ENCODE data around the gene AMZ1.
"Not testable (repeated sequence)": the region's sequence is repeated elsewhere in the genome, so short reads cannot be mapped to it uniquely, and the experiment has no call there.

Gene AMZ1

DNA sequence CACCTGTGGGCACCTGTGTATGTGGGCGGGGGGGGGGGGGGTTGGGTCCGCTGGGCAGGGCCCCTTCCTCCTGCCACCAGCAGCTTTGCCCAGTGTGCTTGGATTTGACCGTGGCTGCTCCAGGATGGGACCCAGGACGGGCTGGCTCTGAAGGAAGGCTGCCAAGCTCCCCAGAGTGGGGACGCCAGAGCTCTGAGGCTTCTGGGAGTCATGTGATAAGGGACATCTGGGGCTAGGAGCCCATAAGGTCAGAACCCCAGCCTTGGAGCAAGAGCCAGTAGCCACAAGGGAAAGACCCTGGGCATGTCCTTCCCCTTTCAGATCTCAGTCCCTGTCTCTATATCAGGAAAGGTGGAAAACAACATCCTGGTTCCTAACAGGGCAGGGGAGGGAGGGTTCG, 21.8 kb upstream of the AMZ1 start:
- in situ Hi-C loops (cut with HindIII; ENCODE audit: low sequenced_read_pairs), result no loop called here

DNA sequence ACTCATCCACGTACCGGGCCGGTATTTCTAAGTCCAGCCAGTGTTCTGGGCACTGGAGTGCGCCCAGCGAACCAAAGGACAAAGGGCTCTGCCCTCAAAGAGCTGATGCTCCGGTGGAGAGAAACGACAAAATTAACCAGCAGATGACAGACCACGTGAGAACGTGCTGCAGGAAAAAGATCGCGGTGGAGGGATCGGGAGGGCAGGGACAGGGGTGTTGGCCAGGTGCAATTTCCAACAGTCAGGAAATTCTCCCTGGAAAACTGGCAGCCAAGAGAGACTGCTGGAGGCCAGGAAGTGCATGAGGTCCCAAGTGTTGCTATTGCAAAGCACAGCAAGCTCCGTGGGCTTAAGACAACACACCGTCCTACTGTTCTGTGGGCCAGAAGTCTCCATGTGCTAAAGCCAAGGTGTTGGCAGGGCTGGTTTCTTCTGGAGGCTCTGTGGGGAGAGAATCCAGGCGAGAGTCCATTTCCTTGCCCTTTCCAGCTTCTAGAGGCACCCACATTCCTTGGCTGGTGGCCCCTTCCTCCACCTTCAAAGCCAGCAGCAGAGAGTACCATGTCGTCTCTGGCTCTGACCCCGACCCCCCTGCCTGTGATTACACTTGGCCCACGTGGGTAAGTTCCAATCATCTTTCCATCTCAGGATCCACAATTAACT, 21.3 kb upstream of the AMZ1 start:
- in situ Hi-C loops (cut with HindIII; ENCODE audit: low sequenced_read_pairs), result no loop called here

DNA sequence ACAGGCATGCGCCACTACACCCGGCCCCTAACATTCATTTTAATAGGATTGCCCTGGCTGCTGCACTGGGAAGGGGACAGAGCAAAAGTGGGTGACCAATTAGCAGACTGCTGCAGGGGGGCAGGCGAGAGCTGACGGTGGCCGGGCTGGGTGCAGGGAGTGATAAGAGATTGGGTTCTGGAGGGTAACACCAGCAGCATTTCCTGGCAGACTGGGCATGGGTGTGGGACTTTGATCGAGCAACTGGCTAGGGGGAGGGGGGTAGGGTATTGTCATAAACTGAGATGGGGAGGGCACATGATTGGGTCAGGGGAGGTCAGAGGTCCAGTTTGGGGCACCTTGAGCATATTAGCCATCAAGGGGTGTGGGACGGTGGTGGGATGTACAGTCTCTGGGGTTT, 20.2 kb upstream of the AMZ1 start:
- in situ Hi-C loops (cut with HindIII; ENCODE audit: low sequenced_read_pairs), result no loop called here

DNA sequence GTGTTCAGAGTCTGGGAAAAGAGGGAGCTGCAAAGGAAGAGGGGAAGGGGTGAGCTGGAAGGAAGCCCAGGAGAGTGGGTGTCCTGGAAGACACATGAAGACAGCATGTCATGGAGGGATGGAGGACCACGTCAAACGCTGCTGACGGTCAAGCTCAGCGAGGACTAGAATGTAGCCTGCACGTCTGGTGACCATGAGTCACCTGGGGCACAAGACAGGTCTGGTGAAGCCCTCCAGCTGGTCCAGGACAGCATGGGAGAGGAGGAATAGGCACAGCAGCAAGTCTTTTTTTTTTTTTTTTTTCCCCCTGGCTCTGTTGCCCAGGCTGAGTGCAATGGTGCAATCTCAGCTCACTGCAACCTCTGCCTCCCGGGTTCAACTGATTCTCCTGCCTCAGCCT, 19.6 kb upstream of the AMZ1 start:
- in situ Hi-C loops (cut with HindIII; ENCODE audit: low sequenced_read_pairs), result no loop called here

DNA sequence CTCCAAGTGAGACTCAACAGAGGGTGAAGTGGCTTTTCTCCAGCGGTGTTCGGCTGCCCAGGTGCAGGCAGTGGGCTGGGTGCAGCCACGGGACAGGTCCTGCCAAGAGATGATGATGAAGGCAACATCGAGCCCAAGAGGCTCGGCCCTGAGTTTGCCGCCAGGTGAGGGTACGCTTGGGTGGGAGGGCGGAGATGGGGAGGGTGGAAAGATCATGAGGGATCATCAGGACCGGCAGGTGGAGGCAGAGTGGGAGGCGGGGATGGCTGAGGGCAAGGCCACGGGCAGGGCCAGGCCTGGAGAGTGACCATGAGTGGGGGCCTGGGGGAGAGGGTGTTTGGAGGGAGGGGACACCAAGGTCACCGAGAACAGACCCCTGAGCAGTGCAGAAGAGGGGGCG, 17.8 kb upstream of the AMZ1 start:
- in situ Hi-C loops (cut with HindIII; ENCODE audit: low sequenced_read_pairs), result no loop called here

DNA sequence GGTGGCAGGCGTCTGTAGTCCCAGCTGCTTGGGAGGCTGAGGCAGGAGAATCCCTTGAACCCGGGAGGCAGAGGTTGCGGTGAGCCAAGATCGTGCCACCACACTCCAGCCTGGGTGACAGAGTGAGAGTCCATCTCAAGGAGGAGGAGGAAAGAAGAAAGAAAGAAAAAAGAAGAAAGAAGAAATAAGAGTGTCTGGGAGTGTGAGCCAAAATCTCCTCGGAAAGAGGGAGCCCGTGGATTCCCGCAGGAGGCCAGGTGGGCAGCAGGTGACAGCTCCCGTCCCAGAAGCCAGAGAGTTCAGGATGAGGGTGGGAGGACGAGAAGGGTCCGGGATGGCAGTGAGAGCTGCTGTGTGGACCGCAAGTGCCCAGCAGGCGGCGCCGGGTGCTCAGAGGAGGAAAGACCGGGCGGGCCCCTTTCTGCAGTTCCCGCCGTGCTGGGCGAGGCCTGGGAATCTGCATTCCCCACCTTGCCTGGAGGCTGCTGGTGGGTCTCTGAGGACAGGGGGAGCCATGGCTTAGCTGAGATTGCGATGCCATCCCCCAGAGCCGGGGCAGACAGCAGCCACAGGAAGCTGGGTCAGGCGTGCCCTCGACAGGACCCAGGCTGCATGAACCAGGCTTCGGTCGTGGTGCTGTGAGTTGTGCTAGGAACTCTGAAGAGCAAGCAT, 17.1 kb upstream of the AMZ1 start:
- in situ Hi-C loops (cut with HindIII; ENCODE audit: low sequenced_read_pairs), result no loop called here

DNA sequence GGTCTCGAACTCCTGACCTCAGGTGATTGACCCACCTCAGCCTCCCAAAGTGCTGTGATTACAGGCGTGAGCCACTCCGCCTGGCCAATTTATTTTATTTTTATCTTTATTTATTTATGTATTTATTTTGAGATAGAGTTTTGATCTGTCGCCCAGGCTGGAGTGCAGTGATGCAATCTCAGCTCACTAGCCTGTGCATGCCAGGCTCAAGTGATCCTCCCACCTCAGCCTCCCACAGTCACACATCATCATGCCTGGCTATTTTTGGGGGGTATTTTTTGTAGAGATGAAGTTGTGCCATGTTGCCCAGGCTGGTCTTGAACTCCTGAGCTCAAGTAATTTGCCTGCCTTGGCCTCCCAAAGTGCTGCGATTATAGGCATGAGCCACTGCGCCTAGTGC, 14.8 kb upstream of the AMZ1 start:
- in situ Hi-C loops (cut with HindIII; ENCODE audit: low sequenced_read_pairs), result not testable (repeated sequence)

DNA sequence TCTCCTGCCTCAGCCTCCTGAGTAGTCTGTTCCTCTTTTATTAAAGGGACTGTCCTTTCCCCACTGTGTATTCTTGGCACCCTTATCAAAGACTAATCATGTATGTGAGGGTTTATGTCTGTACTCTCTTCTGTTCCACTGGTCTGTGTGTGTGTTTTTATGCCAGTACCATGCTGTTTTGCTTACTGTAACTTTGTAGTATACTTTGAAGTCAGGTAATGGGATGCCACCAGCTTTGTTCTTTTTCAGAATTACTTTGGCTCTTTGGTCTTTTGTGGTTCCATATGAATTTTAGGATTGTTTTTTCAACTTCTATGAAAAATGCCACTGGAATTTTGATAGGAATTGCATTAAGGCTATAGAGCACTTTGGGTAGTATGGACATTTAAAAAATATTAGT, 14.1 kb upstream of the AMZ1 start:
- in situ Hi-C loops (cut with HindIII; ENCODE audit: low sequenced_read_pairs), result no loop called here

DNA sequence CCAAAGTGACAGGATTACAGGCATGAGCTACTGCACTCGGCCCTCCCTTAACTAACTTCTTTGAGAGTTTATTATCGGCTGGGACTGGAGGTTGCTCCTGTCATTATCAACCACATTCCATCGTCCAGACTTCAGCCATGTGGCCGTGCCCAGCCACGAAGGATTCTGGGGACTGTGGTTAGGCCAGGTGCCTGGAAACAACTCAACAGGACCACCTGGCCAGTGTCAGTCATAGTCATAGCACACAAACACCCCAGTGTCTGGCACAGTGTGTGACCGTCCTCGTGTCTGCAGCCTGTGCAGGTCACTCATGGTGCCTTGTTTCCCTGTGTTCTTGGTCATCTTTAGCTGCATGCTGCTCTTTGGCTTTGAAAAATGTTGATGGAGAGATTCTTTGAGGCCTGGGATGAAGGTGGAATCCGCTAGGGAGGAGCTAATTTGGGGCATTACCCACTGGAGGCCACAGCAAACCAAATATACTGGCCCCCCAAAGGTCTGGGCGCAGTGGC, 12.7 kb upstream of the AMZ1 start:
- in situ Hi-C loops (cut with HindIII; ENCODE audit: low sequenced_read_pairs), result no loop called here

DNA sequence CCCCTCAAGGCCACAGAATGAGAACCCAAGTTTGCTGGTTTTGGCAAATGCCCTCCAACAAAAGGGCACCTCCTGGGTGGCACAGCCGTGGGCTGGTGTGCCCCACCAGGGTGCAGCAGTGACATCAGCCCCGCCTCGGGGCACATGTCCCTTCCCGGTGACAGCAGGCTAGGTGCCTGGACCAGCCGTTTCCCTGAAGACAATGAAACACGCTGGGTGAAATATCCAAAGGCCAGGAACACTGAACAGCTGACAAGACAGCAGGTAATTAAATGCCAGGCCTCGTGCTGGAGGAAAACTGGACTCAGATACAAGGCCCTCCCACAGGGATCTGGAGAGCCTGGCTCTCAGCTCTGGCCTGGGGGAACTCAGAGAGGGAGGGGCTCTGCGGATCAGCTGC, 11.4 kb upstream of the AMZ1 start:
- in situ Hi-C loops (cut with HindIII; ENCODE audit: low sequenced_read_pairs), result not testable (repeated sequence)

DNA sequence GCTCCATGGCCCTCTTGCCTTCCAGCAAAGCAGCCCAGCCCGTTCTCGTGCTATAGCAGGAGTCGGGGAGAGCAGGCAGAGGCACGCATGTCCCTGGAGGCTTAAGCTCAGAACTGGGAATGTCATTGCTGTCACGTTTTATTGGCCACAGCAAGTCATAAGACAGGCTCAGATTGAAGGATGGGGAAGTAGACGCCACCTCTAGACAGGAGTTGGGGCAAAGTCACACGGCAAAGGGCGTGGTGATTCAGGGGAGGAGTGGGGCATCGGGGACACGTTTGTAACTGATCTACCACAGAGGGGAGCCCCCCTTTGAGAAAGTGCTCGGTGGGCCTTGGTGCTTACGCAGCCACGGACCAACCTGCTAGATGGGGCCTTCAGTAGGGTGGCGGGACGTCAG, 9.5 kb upstream of the AMZ1 start:
- in situ Hi-C loops (cut with HindIII; ENCODE audit: low sequenced_read_pairs), result not testable (repeated sequence)

DNA sequence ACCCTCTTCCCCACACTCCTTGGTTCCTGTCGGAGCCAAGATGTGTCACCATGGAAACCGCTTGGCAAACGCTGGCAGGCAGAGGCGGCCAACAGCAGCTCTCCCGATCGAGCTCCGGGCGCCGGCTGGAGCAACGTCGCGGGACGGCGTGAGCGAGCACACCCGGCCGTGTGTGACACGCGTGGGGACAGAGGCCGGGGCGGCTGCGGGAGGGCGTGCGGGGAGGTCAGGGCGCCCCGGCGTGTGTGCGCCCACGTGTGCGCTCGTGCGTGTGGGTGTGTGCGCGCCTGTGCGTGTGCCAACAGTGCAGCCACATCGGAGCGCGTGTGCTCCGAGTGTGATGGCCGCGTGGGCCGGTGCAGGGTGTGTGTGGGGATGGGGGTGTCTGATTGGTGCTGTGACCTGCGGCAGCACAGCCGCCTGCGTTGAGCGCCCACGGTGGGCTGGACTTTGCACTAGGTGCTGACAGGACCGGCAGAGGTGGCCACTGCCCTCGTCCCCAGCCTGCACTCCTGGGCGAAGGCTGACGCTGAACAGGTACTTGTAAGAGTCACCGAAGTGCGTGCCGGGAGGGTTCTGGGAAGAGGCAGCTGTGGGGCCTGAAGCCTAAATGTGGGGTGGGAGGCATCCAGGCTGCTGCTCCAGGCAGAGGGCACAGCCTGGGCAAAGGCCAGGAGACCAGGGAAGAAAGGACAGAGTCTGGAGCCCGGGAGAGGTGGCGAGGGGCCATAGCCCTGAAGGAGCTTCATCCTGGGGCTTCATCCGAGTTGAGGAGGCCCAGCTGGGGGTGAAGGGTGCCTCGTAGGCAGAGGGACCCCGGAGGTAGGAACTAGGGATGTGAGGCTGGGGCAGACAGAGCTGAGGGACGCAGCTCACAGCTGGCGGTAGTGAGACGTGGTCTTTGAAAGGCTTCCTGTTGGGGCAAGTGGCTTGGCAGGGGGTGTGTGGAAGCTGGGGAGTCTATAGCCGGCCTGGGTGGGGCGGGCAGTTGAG, 8.6 kb upstream of the AMZ1 start:
- in situ Hi-C loops (cut with HindIII; ENCODE audit: low sequenced_read_pairs), result not testable (repeated sequence)

DNA sequence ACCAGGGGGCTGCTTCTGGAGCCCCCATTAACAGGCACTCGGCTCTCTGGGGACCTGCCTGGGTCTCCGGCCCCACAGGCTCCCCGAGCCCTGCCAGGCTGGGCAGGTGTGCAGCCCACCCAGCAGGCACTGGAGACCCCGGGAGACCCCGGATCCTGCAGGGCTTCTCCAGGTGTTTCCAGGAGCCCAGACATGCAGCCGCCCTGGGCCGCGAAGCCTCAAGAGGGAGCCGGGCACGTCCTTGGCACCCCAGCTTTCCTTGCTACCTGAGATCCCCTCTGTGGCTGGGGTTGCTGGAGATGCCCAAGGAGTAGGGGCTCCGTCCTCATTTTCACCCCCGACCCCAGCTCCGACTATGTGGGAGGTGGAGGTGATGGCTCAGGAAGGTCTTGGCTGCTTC, 7.7 kb upstream of the AMZ1 start:
- in situ Hi-C loops (cut with HindIII; ENCODE audit: low sequenced_read_pairs), result no loop called here

DNA sequence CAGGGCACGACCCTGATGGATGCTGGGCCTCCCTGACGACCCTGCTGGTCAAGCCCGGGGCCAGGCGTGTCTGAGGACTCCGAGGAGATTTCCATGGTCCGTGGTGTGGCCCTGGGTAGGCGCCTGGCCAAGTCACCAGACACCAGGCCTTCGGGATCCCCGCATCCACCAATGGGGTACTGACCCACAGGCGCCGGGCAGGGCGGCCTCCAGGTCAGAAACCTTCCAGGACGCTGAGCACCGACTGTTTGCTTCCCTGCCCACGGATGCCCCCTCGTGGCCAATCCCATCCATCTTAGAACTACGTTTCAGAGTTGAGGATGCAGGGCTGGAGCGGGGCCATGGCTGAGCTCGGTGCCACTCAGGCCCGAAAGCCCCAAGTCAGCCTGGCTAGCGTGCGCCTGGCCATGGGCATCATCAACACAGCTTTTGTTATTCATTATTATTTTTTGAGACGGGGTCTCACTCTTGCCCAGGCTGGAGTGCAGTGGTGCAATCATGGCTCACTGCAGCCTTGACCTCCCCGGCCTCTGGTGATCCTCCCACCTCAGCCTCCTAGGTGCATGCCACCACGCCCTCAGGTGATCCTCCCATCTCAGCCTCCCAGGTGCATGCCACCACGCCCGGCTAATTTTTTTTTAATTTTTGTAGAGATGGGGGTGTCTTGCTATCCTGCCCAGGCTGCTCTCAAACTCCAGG, 7.1 kb upstream of the AMZ1 start:
- in situ Hi-C loops (cut with HindIII; ENCODE audit: low sequenced_read_pairs), result no loop called here

DNA sequence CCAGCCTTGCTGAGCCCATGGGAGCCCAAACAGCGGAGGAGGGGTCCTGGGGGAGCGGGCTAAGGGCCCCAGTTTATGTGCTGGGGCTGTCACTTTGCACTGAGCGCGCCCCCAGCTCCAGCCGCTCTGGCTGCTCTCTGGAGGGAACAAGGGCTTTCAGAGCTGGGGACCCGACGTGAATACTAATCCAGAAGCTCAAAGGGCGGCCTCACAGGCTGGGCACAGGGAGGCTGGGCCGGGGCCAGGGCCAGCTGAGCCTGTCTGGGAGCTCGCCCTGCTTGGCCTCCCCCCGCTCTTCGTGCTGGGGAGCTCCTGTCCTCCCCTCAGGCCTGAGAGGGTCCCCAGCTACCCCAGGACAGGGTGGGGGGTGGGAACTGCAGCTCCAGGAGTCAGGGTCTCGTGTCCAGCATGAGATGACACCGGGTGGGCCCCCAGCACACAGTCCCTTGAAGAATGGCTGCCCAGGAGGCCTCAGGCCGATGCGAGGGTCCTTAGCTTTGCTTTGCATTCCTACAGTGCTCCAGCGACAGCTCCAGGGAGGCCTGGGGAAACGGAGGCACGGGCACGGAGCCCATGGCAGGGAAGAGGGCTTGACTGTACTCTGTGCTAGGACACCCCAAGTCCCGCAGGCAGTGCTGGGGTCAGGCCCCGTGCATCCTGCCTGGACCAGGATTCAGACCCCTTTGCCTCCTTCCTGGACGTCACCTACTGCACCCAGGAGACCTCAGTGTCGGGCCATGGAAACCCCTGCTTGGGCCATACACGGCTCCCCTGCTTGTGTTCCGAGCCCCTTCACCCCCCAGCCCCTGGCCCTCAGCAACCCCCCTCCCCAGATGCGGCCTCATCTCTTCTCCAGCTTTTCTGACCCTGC, 5.8 kb upstream of the AMZ1 start:
- in situ Hi-C loops (cut with HindIII; ENCODE audit: low sequenced_read_pairs), result no loop called here

DNA sequence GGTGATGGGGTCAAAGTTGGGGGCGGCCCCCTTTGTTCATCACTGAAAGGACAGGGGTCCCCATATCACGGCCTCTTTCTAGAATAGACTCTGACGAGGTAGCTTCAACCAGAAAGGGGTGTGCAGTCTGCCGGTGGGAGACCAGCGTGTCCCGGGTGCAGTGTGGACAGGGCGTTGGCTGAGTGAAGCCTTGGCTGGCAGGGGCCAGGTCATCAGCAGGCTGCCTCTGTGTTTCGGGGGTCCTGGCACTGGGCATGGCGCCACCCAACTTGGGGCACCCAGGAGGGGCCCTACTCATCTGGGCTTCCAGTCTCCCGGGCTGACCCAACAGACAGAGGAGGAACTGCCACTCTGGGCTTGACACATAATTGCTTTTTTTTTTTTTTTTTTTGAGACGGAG, 3.5 kb upstream of the AMZ1 start:
- in situ Hi-C loops (cut with HindIII; ENCODE audit: low sequenced_read_pairs), result no loop called here

DNA sequence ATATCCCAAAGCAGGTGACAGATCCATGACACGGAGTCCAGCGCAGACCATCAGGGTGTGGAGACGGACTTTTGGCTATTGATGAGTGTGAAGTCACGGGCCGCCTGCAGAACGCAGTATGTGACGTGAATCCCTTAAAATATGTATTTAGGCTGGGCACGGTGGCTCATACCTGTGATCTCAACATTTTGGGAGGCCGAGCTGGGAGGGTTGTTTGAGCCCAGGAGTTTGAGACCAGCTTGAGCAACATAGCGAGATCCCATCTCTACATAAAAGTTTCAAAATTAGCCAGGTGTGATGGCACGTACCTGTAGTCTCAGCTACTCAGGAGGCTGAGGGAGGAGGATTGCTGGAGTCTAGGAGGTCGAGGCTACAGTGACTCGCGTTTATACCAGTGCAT, 1.9 kb upstream of the AMZ1 start:
- in situ Hi-C loops (cut with HindIII; ENCODE audit: low sequenced_read_pairs), result no loop called here

DNA sequence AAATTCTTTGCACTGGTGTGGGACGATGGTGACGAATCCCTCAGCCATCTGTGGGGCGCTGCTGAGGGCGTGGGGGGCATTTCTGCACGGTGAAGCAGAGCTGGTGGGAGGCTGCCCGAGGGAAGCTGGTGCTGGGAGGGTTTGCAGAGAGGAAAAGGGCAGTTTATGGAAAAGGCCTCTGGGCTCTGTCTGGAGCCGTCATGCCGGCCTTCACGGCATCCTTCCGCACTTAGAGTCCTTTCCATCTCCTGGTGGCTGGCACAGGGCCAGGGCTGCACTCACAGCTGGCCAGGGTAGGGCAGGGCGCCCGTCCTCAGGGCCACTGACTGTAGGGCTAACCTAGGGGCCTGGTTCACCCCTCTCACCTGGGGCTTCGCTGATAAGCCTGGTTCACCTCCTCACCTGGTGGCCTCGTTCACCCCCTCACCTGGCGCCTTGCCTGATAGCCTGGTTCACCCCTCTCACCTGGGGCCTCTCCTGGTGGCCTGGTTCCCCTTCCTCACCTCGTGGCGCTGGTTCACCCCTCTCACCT, 598 bp upstream of the AMZ1 start:
- in situ Hi-C loops (cut with HindIII; ENCODE audit: low sequenced_read_pairs), result no loop called here

DNA sequence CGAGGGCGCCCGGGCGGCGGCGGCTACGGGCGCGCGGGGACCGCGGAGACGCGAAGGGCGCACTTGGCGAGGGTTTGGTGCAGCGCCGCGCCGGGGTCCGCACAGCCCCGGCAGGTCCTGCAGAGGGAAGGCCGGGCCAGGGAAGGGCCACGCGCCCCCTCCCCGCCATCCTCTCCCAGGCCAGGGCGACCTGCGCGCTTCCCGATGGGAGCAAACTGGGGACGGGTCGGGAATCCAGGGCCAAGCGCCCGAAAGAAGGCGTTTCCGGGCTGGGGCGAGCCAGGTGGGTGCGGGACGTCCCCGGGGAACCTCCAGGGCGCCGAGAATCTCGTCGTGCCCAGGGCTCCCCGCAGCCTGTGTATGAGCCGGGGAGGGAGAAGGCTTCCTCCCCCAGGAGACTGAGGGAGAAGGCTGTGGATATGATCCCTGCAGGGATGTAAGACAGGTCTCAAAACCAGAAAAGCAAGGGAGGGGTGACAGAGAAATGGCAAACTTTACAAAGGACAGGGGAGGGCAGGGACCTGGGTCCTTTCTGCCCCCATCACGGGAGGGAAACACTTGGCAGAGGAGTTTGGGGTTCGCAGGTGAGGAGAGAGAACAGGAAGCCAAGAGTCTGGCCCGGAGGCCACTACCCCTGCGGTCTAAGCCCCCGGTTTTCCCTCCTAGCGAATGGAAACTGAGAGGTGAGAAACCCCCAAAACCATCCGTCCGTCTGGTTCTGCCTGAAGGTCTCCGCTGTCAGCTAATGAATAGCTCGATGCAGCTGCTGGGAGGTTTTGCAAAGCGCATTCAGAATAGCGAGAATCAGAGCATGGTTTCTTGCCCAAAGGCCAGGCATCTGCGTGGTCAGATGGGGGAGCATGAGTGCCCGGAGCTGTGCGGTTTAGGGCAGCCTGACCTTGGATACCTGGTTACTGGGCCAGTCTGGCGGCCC, 674 bp downstream of the AMZ1 start:
- in situ Hi-C loops (cut with HindIII; ENCODE audit: low sequenced_read_pairs), result no loop called here
